Spleen (tissue), 11 donors: Measurements from ENCODE around the gene COL1A2. TPM values are rescaled to one million over a fixed set of nuclear protein-coding genes. Genes with fewer than 3 reads are reported as not detected.

Experiments used
- DNase-seq: peaks from one replicate; pipeline ENCODE4 v3.0.0-alpha.2; 2020
- H3K27ac ChIP-seq, 8 donors: fragments of 200-600 bp; sonication (generic) in 7 of 8; 1 replicate in 4 of 8; 2 replicates in 4 of 8; pipeline versions ENCODE4 v1.5.0 to v1.8.0; 2016 to 2021; ENCODE audit warnings: inconsistent platforms in 4 of 8, mild to moderate bottlenecking in 4 of 8, moderate library complexity in 1 of 8
- H3K27me3 ChIP-seq, 7 donors: fragments of 200-600 bp; sonication (generic) in 6 of 7; replicated peaks in 1 of 7; 1 replicate in 4 of 7; 2 replicates in 3 of 7; pipeline versions ENCODE4 v1.5.0 to v1.8.0; 2016 to 2021; ENCODE audit warnings: inconsistent platforms in 3 of 7, mild to moderate bottlenecking in 1 of 7
- H3K36me3 ChIP-seq, 6 donors: fragments of 200-600 bp; sonication (generic) in 5 of 6; 1 replicate in 4 of 6; 2 replicates in 2 of 6; pipeline versions ENCODE4 v1.5.0 to v1.8.0; 2016 to 2021; ENCODE audit warnings: inconsistent platforms in 2 of 6
- H3K4me1 ChIP-seq, 6 donors: fragments of 200-600 bp; sonication (generic) in 5 of 6; 1 replicate in 3 of 6; 2 replicates in 3 of 6; pipeline versions ENCODE4 v1.5.0 to v1.8.0; 2016 to 2021; ENCODE audit warnings: inconsistent platforms in 3 of 6
- H3K4me3 ChIP-seq, 8 donors: fragments of 200-600 bp; sonication (generic) in 7 of 8; 1 replicate in 4 of 8; 2 replicates in 4 of 8; pipeline versions ENCODE4 v1.5.0 to v1.8.0; 2016 to 2021; ENCODE audit warnings: inconsistent platforms in 4 of 8, mild to moderate bottlenecking in 4 of 8, moderate library complexity in 2 of 8
- H3K9me3 ChIP-seq, 8 donors: fragments of 200-600 bp; sonication (generic) in 7 of 8; 1 replicate in 4 of 8; 2 replicates in 4 of 8; pipeline versions ENCODE4 v1.5.0 to v1.8.0; 2016 to 2021; ENCODE audit warnings: inconsistent platforms in 4 of 8
- POLR2A ChIP-seq, 3 donors: fragments of 450-650 bp; IDR thresholded peaks; one replicate each; pipeline ENCODE4 v1.5.1; 2017; ENCODE audit warnings: antibody characterized with exemption in 3 of 3, mild to moderate bottlenecking in 1 of 3
- POLR2AphosphoS5 ChIP-seq, 3 donors: sonication (generic); formaldehyde crosslinking; IDR thresholded peaks; one replicate each; pipeline ENCODE4 v1.5.1; 2017; ENCODE audit warnings: antibody characterized with exemption in 3 of 3
- WGBS, 5 donors: extraction: QIAGEN DNeasy Blood & Tissue Kit in 3 of 5; methylation state at CpG; one replicate each; pipeline versions ENCODE4 v1.1.5 to v1.1.7; 2013 to 2018; 5-methylcytosine and 5-hydroxymethylcytosine counted together
- intact Hi-C: fragments of 100-400 bp; cut with DNase I; formaldehyde crosslinking; loops from one replicate; pipeline ENCODE4 v1.15.0; 2023; ENCODE audit warnings: low total_unique reads
- polyA plus RNA-seq, 3 donors: library from polyadenylated mRNA; stranded (reverse); fragments of 200-250 nt; gene quantifications; one replicate each; pipeline ENCODE4 v1.2.1, GENCODE V29; 2013
- total RNA-seq, 7 donors: library from RNA; depleted of rRNA in 3 of 7; stranded (reverse); fragments of >200 nt in 3 of 7; fragmentation: NEBNext Ultra II Directional in 4 of 7; extraction: Animal tissue kit (Norgen Biotek cat#: 25700) in 4 of 7; gene quantifications; one replicate each; pipeline versions ENCODE4 v1.1.0 to v1.2.1, GENCODE V29; 2016 to 2021
- TF ChIP-seq, protein P1 (sequence below), 11 experiments: fragments of 200-600 bp in 7 of 11; fragments of 450-650 bp in 4 of 11; sonication (generic) in 4 of 11; IDR thresholded peaks in 8 of 11; conservative IDR thresholded peaks in 3 of 11; 1 replicate in 7 of 11; 2 replicates in 4 of 11; pipeline versions ENCODE4 v1.4.0 to v1.8.0; 2016 to 2021; ENCODE audit warnings: antibody characterized with exemption in 11 of 11, inconsistent platforms in 4 of 11, mild to moderate bottlenecking in 1 of 11
- donor health status: healthy with polysubstance abuse.
- donor health status: DM: no; HTN: no; CAD: no; lungs with moderate emphysema.
- donor health status: DM: no; HTN: no; CAD: no.
- donor health status: Bipolar disorder and iron deficiency.
- donor health status: healthy.
- donor health status: DM: no; HTN: no; CAD: no.
- donor health status: DM: yes; HTN: yes; CAD: no.

The COL1A2 gene
- total and polyA plus RNA-seq, 10 donors = 39.7 to 228 (median 116) TPM

DNA sequence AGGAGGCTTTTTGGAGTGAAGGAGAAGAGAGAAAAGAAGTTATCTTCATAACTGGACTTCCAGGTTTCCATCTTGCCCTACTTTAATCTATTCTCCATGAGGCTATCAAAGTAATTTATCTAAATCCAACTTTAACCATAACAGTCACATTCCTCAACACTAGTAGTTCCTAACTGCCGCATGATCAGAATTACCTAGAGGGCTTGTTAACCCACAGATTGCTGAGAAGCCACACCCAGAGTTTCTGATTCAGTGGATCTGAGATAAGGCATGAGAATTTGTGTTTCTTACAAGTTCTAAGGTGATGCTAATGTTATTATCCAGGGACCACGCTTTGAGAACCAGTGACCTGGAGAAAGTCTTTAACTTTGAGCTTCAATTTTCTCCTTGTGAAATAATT is 8.3 kb upstream of the COL1A2 start:
- no peak overlapping the region for H3K27ac ChIP-seq
- no peak for DNase-seq
- TF ChIP-seq, protein P1, sequence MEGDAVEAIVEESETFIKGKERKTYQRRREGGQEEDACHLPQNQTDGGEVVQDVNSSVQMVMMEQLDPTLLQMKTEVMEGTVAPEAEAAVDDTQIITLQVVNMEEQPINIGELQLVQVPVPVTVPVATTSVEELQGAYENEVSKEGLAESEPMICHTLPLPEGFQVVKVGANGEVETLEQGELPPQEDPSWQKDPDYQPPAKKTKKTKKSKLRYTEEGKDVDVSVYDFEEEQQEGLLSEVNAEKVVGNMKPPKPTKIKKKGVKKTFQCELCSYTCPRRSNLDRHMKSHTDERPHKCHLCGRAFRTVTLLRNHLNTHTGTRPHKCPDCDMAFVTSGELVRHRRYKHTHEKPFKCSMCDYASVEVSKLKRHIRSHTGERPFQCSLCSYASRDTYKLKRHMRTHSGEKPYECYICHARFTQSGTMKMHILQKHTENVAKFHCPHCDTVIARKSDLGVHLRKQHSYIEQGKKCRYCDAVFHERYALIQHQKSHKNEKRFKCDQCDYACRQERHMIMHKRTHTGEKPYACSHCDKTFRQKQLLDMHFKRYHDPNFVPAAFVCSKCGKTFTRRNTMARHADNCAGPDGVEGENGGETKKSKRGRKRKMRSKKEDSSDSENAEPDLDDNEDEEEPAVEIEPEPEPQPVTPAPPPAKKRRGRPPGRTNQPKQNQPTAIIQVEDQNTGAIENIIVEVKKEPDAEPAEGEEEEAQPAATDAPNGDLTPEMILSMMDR (IDR thresholded peaks at IDR 0.05 in 8 of 11, conservative IDR thresholded peaks at IDR 0.05 in 3 of 11) = no peak
- no peak for TF ChIP-seq POLR2AphosphoS5 (IDR thresholded peaks at IDR 0.05)
- no peak for TF ChIP-seq POLR2A (IDR thresholded peaks at IDR 0.05)
- peaks cover 0 to under 1% (median 0%) of the 10 kb centered on the region in 6 donors for H3K4me1 ChIP-seq
- intact Hi-C loops = no loop called here
- no peak overlapping the region for H3K4me3 ChIP-seq
- no peaks in the 10 kb centered on the region for H3K27me3 ChIP-seq
- no peaks in the 10 kb centered on the region for H3K36me3 ChIP-seq
- no peaks in the 10 kb centered on the region for H3K9me3 ChIP-seq
- WGBS, 5 donors = 87 to 97% (median 91%) methylated on average over 2 of the region's 2 CpGs

DNA sequence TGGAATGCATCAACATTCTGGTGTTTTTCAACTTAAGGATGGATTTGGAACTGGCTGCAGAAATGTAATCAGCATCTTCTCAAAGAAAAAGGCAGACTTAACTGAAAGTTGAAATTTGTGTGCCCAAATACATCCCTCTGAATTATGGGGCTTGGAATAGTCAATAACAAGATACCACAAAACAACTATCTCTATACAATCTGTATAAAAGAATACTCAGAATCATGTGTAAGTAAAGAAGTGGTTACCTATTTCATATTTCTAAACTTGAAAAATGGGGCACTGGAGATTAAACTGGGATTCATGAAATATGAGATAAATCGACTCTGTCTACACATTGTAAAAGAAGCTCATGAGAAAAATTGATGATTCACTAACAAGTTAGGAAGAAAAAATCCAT is 6.2 kb upstream of the COL1A2 start:
- Histone ChIP-seq H3K27ac (no peak overlapping the region), H3K4me3 (no peak overlapping the region), H3K9me3 (no peaks in the 10 kb centered on the region), H3K27me3 (no peaks in the 10 kb centered on the region), H3K36me3 (no peaks in the 10 kb centered on the region), H3K4me1 (peaks cover 0 to 21% (median under 1%) of the 10 kb centered on the region in 6 donors)
- intact Hi-C loops = no loop called here
- WGBS, 5 donors = 87 to 93% (median 91%) methylated on average over 1 of the region's 1 CpG
- TF ChIP-seq POLR2AphosphoS5 (IDR thresholded peaks at IDR 0.05) = no peak
- TF ChIP-seq, protein P1 (IDR thresholded peaks at IDR 0.05 in 8 of 11, conservative IDR thresholded peaks at IDR 0.05 in 3 of 11) = no peak
- TF ChIP-seq POLR2A (IDR thresholded peaks at IDR 0.05) = no peak
- DNase-seq = no peak

DNA sequence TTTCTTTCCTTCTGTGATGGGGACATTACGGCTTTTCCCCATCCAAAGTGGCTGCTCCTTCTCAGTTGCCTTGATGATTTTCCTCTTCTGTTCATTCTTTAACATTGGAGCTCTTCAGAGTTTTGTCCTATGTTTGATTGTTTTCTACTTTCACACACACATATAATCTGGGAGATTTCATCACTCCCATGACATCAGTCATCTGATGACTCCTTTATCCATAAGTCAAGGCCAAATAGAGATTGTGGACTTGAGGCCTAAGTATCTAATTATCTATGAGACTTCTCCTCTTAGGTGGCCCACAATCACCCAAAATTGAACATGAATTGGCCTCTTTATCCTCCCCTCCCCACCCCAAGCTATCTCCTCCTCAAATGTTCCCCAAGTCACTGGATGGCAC is 5.3 kb upstream of the COL1A2 start:
- H3K9me3 ChIP-seq = no peaks in the 10 kb centered on the region
- no peak overlapping the region for H3K4me3 ChIP-seq
- H3K27me3 ChIP-seq = peaks cover 0 to 8% (median 0%) of the 10 kb centered on the region in 7 donors
- TF ChIP-seq POLR2AphosphoS5 (IDR thresholded peaks at IDR 0.05) (no peak), POLR2A (IDR thresholded peaks at IDR 0.05) (no peak)
- TF ChIP-seq, protein P1 (IDR thresholded peaks at IDR 0.05 in 8 of 11, conservative IDR thresholded peaks at IDR 0.05 in 3 of 11) = no peak
- no peaks in the 10 kb centered on the region for H3K36me3 ChIP-seq
- intact Hi-C loops = no loop called here
- H3K27ac ChIP-seq = no peak overlapping the region
- no peak for DNase-seq
- peaks cover 0 to 29% (median 7%) of the 10 kb centered on the region in 6 donors for H3K4me1 ChIP-seq
- 88 to 100% (median 94%) methylated on average over 1 of the region's 1 CpG for WGBS, 5 donors

DNA sequence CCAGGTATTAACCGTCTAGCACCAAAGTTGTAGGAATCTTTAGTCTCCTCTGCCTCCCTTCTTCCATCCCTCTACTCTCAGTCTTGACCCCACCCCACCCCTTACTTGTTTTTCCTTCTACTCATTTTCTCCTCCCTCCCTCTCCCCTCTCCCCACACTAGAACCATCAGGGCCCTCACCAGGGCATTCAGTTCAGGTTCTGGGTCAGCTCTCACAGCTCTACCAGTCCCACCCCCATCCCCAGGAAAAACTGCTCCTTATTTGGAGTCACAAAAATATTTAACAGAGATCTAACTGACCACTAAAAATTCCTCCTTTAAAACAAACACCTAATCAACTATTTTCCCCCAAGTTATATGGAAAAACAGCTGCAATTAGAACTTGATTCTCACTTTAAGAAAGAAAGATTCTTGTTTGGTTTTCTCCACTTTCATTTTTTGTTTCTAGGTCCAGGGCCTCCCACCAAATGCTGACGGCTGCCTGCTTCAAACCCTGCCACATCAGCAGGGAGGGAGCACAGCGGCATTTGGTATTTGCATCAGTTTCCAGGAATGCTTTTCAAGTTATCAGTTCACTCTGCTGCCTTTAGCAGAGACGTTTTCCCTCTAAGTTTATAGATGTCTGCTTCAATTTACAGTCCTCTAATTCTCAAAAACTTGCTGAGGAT is 2.8 kb upstream of the COL1A2 start:
- Histone ChIP-seq H3K36me3 (no peaks in the 10 kb centered on the region), H3K27me3 (peaks cover 0 to 25% (median 0%) of the 10 kb centered on the region in 7 donors), H3K27ac (peak overlapping the region; percentile 11 to 81 (median 38)), H3K4me1 (peaks cover 0 to 42% (median 17%) of the 10 kb centered on the region in 6 donors), H3K9me3 (no peaks in the 10 kb centered on the region), H3K4me3 (no peak overlapping the region)
- intact Hi-C loops = no loop called here
- WGBS, 5 donors = 23 to 68% (median 47%) methylated on average over 4 of the region's 4 CpGs
- DNase-seq = no peak
- TF ChIP-seq POLR2AphosphoS5 (IDR thresholded peaks at IDR 0.05) (no peak), POLR2A (IDR thresholded peaks at IDR 0.05) (no peak)
- TF ChIP-seq, protein P1 (IDR thresholded peaks at IDR 0.05 in 8 of 11, conservative IDR thresholded peaks at IDR 0.05 in 3 of 11) = no peak
